Caco-2 (cell line): ENCODE data around the gene HP1BP3. TPM values are rescaled to one million over a fixed set of nuclear protein-coding genes. Genes with fewer than 3 reads are reported as not detected.

ENCODE experiments used
- BruUV-seq: library from RNA; stranded (reverse); fragments of 400-500 nt; replicated peaks from 2 replicates; lab custom pipeline; 2021; lab: Mats Ljungman, UMichigan
- CTCF ChIA-PET: fragments of 300-600 bp; sonication (Branson Sonifier 250); formaldehyde crosslinking; loops from one replicate; lab custom pipeline; 2022; ENCODE audit warnings: antibody characterized with exemption; lab: Charles Lee
- POLR2A ChIA-PET: fragments of 300-600 bp; sonication (Branson Sonifier 250); formaldehyde crosslinking; loops from one replicate; lab custom pipeline; 2022; ENCODE audit warnings: antibody characterized with exemption; lab: Charles Lee
- DNase-seq, 2 experiments: peaks; one replicate each; pipeline versions ENCODE4 v3.0.0 to v3.0.0-alpha.2; 2020 to 2022
- H3K27me3 ChIP-seq: replicated peaks from 2 replicates; pipeline ENCODE4 v1.6.0; 2011; ENCODE audit warnings: low read length; ENCODE audit not compliant: control insufficient read depth, insufficient read depth
- H3K36me3 ChIP-seq: 2 replicates; pipeline ENCODE4 v1.5.1; 2011; ENCODE audit warnings: low read length; ENCODE audit not compliant: control insufficient read depth, insufficient read depth
- H3K4me1 ChIP-seq: fragments of 250-450 bp; sonication (Bioruptor Pico); 2 replicates; pipeline ENCODE4 v1.5.1; 2020; ENCODE audit warnings: mild to moderate bottlenecking
- H3K4me3 ChIP-seq: 2 replicates; pipeline ENCODE4 v1.5.1; 2011; ENCODE audit warnings: low read depth, mild to moderate bottlenecking, control low read depth, low read length
- H3K9me3 ChIP-seq: fragments of 250-450 bp; sonication (Bioruptor Pico); 2 replicates; pipeline ENCODE4 v1.5.1; 2020; ENCODE audit warnings: mild to moderate bottlenecking, moderate library complexity
- H3K27ac Mint-ChIP-seq: one replicate; pipeline ENCODE4 v1.8.0; 2022; ENCODE audit warnings: mixed read lengths; ENCODE audit not compliant: unreplicated experiment
- H3K27me3 Mint-ChIP-seq: one replicate; pipeline ENCODE4 v1.8.0; 2022; ENCODE audit warnings: mixed read lengths; ENCODE audit not compliant: insufficient read depth, unreplicated experiment
- H3K36me3 Mint-ChIP-seq: one replicate; pipeline ENCODE4 v1.8.0; 2022; ENCODE audit warnings: mild to moderate bottlenecking, mixed read lengths; ENCODE audit not compliant: insufficient read depth, unreplicated experiment
- H3K4me1 Mint-ChIP-seq: one replicate; pipeline ENCODE4 v1.8.0; 2022; ENCODE audit warnings: low read depth, mixed read lengths; ENCODE audit not compliant: unreplicated experiment
- H3K4me3 Mint-ChIP-seq: one replicate; pipeline ENCODE4 v1.8.0; 2022; ENCODE audit warnings: mild to moderate bottlenecking, moderate library complexity, mixed read lengths; ENCODE audit not compliant: unreplicated experiment
- H3K9me3 Mint-ChIP-seq: one replicate; pipeline ENCODE4 v1.8.0; 2022; ENCODE audit warnings: mixed read lengths; ENCODE audit not compliant: unreplicated experiment
- CTCF ChIP-seq, 2 experiments: fragments of 200-600 bp in 1 of 2; IDR thresholded peaks; 1 replicate in 1 of 2; 2 replicates in 1 of 2; pipeline versions ENCODE4 v1.5.1 to v1.8.0; 2011 to 2022; ENCODE audit warnings: antibody characterized with exemption in 1 of 2, control low read depth in 1 of 2, inconsistent platforms in 1 of 2, low read depth in 1 of 2, low read length in 1 of 2, mild to moderate bottlenecking in 1 of 2, moderate library complexity in 1 of 2; ENCODE audit not compliant: insufficient read depth in 1 of 2, severe bottlenecking in 1 of 2, unreplicated experiment in 1 of 2
- intact Hi-C: fragments of 100-400 bp; cut with micrococcal nuclease; formaldehyde crosslinking; loops from one replicate; pipeline ENCODE4 v1.10.0; 2022; ENCODE audit not compliant: unreplicated experiment
- total RNA-seq: library from RNA; stranded (reverse); gene quantifications from 2 replicates; pipeline ENCODE4 v1.2.3, GENCODE V29; 2022

The HP1BP3 gene
- total RNA-seq, 1 experiment from 2014 or later: 240 TPM

- peaks cover 2% of the 10 kb centered on the region; the same call in 1 of the 2 replicates for H3K36me3 ChIP-seq
- H3K9me3 ChIP-seq: no peaks in the 10 kb centered on the region
- Mint-ChIP-seq H3K36me3 (peaks cover 24% of the 10 kb centered on the region), H3K9me3 (no peaks in the 10 kb centered on the region), H3K27me3 (no peaks in the 10 kb centered on the region), H3K4me1 (peaks cover 13% of the 10 kb centered on the region), H3K4me3 (peak overlapping the region; percentile 95), H3K27ac (no peak overlapping the region)
- H3K4me1 ChIP-seq: peaks cover 6% of the 10 kb centered on the region; the same call in 1 of the 2 replicates
- BruUV-seq: no TSS peak
- TF ChIP-seq CTCF (IDR thresholded peaks at IDR 0.05; ENCODE audit: insufficient read depth in 1 of 2, low read depth in 1 of 2, low read length in 1 of 2, severe bottlenecking in 1 of 2, unreplicated experiment in 1 of 2): no peak
- intact Hi-C loops: no loop called here
- H3K27me3 ChIP-seq: no peaks in the 10 kb centered on the region
- CTCF ChIA-PET: interaction anchor here (1.2 kb wide), 1 partner anchor 34 kb away, joined by 3 read pairs; no protein-coding TSS in a partner anchor
- peak overlapping the region; percentile 39 for H3K4me3 ChIP-seq
- no peak for DNase-seq
- POLR2A ChIA-PET: no interaction called here
These were observed 55.8 kb downstream of the HP1BP3 start for GRCh38 chr1:20731057-20731991.

GRCh38 chr1:20730690-20731056, 56.4 kb downstream of the HP1BP3 start:
- POLR2A ChIA-PET: no interaction called here
- CTCF ChIA-PET: interaction anchor here (0.6 to 1.2 kb wide), 2 partner anchors 9 to 34 kb away, joined by 3 to 8 read pairs; no protein-coding TSS in a partner anchor
- Mint-ChIP-seq H3K27ac (no peak overlapping the region), H3K36me3 (peaks cover 24% of the 10 kb centered on the region), H3K4me3 (peak overlapping the region; percentile 95), H3K9me3 (no peaks in the 10 kb centered on the region), H3K27me3 (no peaks in the 10 kb centered on the region), H3K4me1 (peaks cover 13% of the 10 kb centered on the region)
- intact Hi-C loops: no loop called here
- Histone ChIP-seq H3K27me3 (no peaks in the 10 kb centered on the region), H3K9me3 (no peaks in the 10 kb centered on the region), H3K4me3 (no peak overlapping the region), H3K36me3 (no peaks in the 10 kb centered on the region), H3K4me1 (peaks cover 6% of the 10 kb centered on the region; the same call in 1 of the 2 replicates)
- no TSS peak for BruUV-seq
- no peak for TF ChIP-seq CTCF (IDR thresholded peaks at IDR 0.05; ENCODE audit: insufficient read depth in 1 of 2, low read depth in 1 of 2, low read length in 1 of 2, severe bottlenecking in 1 of 2, unreplicated experiment in 1 of 2)
- no peak for DNase-seq

- POLR2A ChIA-PET: no interaction called here
- no peaks in the 10 kb centered on the region for H3K9me3 ChIP-seq
- Mint-ChIP-seq H3K27me3 (no peaks in the 10 kb centered on the region), H3K27ac (no peak overlapping the region), H3K4me3 (no peak overlapping the region), H3K9me3 (no peaks in the 10 kb centered on the region), H3K36me3 (peaks cover 24% of the 10 kb centered on the region), H3K4me1 (peaks cover 13% of the 10 kb centered on the region)
- CTCF ChIA-PET: interaction anchor here (0.6 to 1.2 kb wide), 2 partner anchors 9 to 33 kb away, joined by 3 to 8 read pairs; no protein-coding TSS in a partner anchor
- BruUV-seq: no TSS peak
- intact Hi-C loops: no loop called here
- no peaks in the 10 kb centered on the region for H3K36me3 ChIP-seq
- peaks cover 6% of the 10 kb centered on the region; the same call in 1 of the 2 replicates for H3K4me1 ChIP-seq
- no peak overlapping the region for H3K4me3 ChIP-seq
- DNase-seq: no peak
- no peaks in the 10 kb centered on the region for H3K27me3 ChIP-seq
- TF ChIP-seq CTCF (IDR thresholded peaks at IDR 0.05; ENCODE audit: insufficient read depth in 1 of 2, low read depth in 1 of 2, low read length in 1 of 2, severe bottlenecking in 1 of 2, unreplicated experiment in 1 of 2): no peak
These were observed 57.0 kb downstream of the HP1BP3 start for GRCh38 chr1:20729990-20730689.
